SK-N-SH (cell line): Measurements from ENCODE around the gene METTL2B. TPM values are rescaled to one million over a fixed set of nuclear protein-coding genes. Genes with fewer than 3 reads are reported as not detected.
"Not testable (repeated sequence)": the region's sequence is repeated elsewhere in the genome, so short reads cannot be mapped to it uniquely, and the experiment has no call there.

Experiments used
- CTCF ChIA-PET: fragments of 300-600, 350-600 bp; formaldehyde crosslinking; extraction: SDS; loops from one replicate; lab custom pipeline; 2021; lab: Yijun Ruan, JAX
- POLR2A ChIA-PET: fragments of 350-600 bp; sonication (Branson Sonifier 250); formaldehyde crosslinking; extraction: SDS; loops from one replicate; lab custom pipeline; 2020; ENCODE audit warnings: antibody characterized with exemption, inconsistent platforms; lab: Yijun Ruan, JAX
- DNase-seq: peaks from one replicate; pipeline ENCODE4 v3.0.0; 2012
- H2AFZ ChIP-seq: fragments of 200-600 bp; sonication (generic); 2 replicates; pipeline ENCODE4 v1.8.1; 2016; ENCODE audit warnings: antibody characterized with exemption, mild to moderate bottlenecking, low read depth
- H3F3A ChIP-seq: fragments of 200-600 bp; sonication (generic); replicated peaks from 2 replicates; pipeline ENCODE3; 2016; ENCODE audit warnings: antibody characterized with exemption, mild to moderate bottlenecking; ENCODE audit not compliant: insufficient read depth
- H3K27ac ChIP-seq, 2 experiments: fragments of 200-500 bp in 1 of 2; fragments of 200-600 bp in 1 of 2; sonication (Bioruptor generic) in 1 of 2; sonication (generic), shearing (Covaris generic) in 1 of 2; 2 replicates each; pipeline versions ENCODE4 v1.5.1 to v1.6.1; 2014 to 2016; ENCODE audit warnings: low read depth in 2 of 2, inconsistent platforms in 1 of 2, low read length in 1 of 2, mild to moderate bottlenecking in 1 of 2, mixed read lengths in 1 of 2
- H3K27me3 ChIP-seq: fragments of 200-600 bp; sonication (generic), shearing (Covaris generic); 2 replicates; pipeline ENCODE4 v1.6.1; 2016; ENCODE audit warnings: mixed run types; ENCODE audit not compliant: insufficient read depth
- H3K36me3 ChIP-seq, 2 experiments: fragments of 200-500 bp in 1 of 2; fragments of 200-600 bp in 1 of 2; sonication (Bioruptor generic) in 1 of 2; sonication (generic) in 1 of 2; replicated peaks in 1 of 2; 2 replicates each; pipeline versions ENCODE3 to v1.5.1; 2014 to 2016; ENCODE audit warnings: low read length in 1 of 2, mild to moderate bottlenecking in 1 of 2; ENCODE audit not compliant: insufficient read depth in 2 of 2, control insufficient read depth in 1 of 2
- H3K4me1 ChIP-seq, 2 experiments: fragments of 200-500 bp in 1 of 2; fragments of 200-600 bp in 1 of 2; sonication (Bioruptor generic) in 1 of 2; sonication (generic), shearing (Covaris generic) in 1 of 2; 2 replicates each; pipeline versions ENCODE4 v1.5.1 to v1.6.1; 2014 to 2016; ENCODE audit warnings: low read depth in 1 of 2, low read length in 1 of 2, mixed run types in 1 of 2; ENCODE audit not compliant: insufficient read depth in 2 of 2, control insufficient read depth in 1 of 2
- H3K4me2 ChIP-seq: fragments of 200-600 bp; sonication (generic), shearing (Covaris generic); 2 replicates; pipeline ENCODE4 v1.6.1; 2017; ENCODE audit warnings: mixed run types
- H3K4me3 ChIP-seq, 2 experiments: fragments of 200-500 bp in 1 of 2; fragments of 200-600 bp in 1 of 2; sonication (Bioruptor generic) in 1 of 2; sonication (generic), shearing (Covaris generic) in 1 of 2; 2 replicates each; pipeline versions ENCODE4 v1.5.1 to v1.8.1; 2014 to 2016; ENCODE audit warnings: low read depth in 2 of 2, inconsistent platforms in 1 of 2, low read length in 1 of 2, mild to moderate bottlenecking in 1 of 2, mixed read lengths in 1 of 2, moderate library complexity in 1 of 2
- H3K79me2 ChIP-seq: fragments of 200-600 bp; sonication (generic); 2 replicates; pipeline ENCODE4 v1.8.1; 2017; ENCODE audit warnings: mild to moderate bottlenecking; ENCODE audit not compliant: insufficient read depth
- H3K9ac ChIP-seq: fragments of 200-600 bp; sonication (generic); 2 replicates; pipeline ENCODE4 v1.6.1; 2017; ENCODE audit warnings: mixed run types
- H3K9me2 ChIP-seq: fragments of 200-600 bp; sonication (generic); 2 replicates; pipeline ENCODE4 v1.6.1; 2017; ENCODE audit warnings: mixed run types
- H3K9me3 ChIP-seq: fragments of 200-600 bp; sonication (generic); 2 replicates; pipeline ENCODE4 v1.6.1; 2017; ENCODE audit warnings: mixed run types, mild to moderate bottlenecking, moderate library complexity
- H4K20me1 ChIP-seq: fragments of 200-600 bp; sonication (generic); 2 replicates; pipeline ENCODE4 v1.6.1; 2017; ENCODE audit warnings: mild to moderate bottlenecking, mixed run types; ENCODE audit not compliant: insufficient read depth
- CHD2 ChIP-seq: fragments of 150-350 bp; IDR thresholded peaks from 2 replicates; pipeline ENCODE4 v1.6.1; 2018; ENCODE audit warnings: low read length; ENCODE audit not compliant: partially characterized antibody
- JUND ChIP-seq: IDR thresholded peaks from 2 replicates; pipeline ENCODE4 v1.4.0; 2012
- MEF2A ChIP-seq: IDR thresholded peaks from 2 replicates; pipeline ENCODE4 v1.4.0; 2012; ENCODE audit warnings: low read depth, borderline replicate concordance
- TEAD4 ChIP-seq: IDR thresholded peaks from 2 replicates; pipeline ENCODE4 v1.4.0; 2012; ENCODE audit warnings: mild to moderate bottlenecking, borderline replicate concordance; ENCODE audit not compliant: insufficient read depth
- YY1 ChIP-seq: IDR thresholded peaks from 2 replicates; pipeline ENCODE4 v1.4.0; 2012; ENCODE audit warnings: low read depth, mild to moderate bottlenecking
- WGBS: methylation state at CpG from one replicate; pipeline ENCODE4 v1.1.6; 2017; ENCODE audit warnings: low lambda C conversion rate; 5-methylcytosine and 5-hydroxymethylcytosine counted together
- polyA plus RNA-seq, 3 experiments: library from polyadenylated mRNA; depleted of rRNA; stranded (reverse); fragments of >200 nt; gene quantifications; 2 replicates each; pipeline ENCODE4 v1.2.3, GENCODE V29; 2012

Gene METTL2B
- polyA plus RNA-seq, 1 of the 3 experiments (the other 2 are of a cell fraction) = 22.5 TPM

GRCh38 chr7:128479082-128479481, 2.5 kb downstream of the METTL2B start:
- H3K9me3 ChIP-seq, H3K27ac ChIP-seq, DNase-seq, H3K27me3 ChIP-seq, H3K9ac ChIP-seq, H3K4me3 ChIP-seq, H3K4me1 ChIP-seq, H2AFZ ChIP-seq, H3K9me2 ChIP-seq, H4K20me1 ChIP-seq, H3K4me2 ChIP-seq, POLR2A ChIA-PET: not testable (repeated sequence)
- Histone ChIP-seq H3K36me3 (peaks cover 26 to 40% of the 10 kb centered on the region in 2 experiments), H3F3A (peaks cover 20% of the 10 kb centered on the region), H3K79me2 (peaks cover 63% of the 10 kb centered on the region)
- WGBS = 91% methylated on average over 4 of the region's 4 CpGs
- CTCF ChIA-PET = interaction anchor here (1.2 to 5.9 kb wide), 2 partner anchors 53 to 401 kb away, joined by 6 to 49 read pairs; no protein-coding TSS in a partner anchor

GRCh38 chr7:128488134-128488533, 11.6 kb downstream of the METTL2B start:
- POLR2A ChIA-PET, H3K4me1 ChIP-seq, CTCF ChIA-PET, H3K9me2 ChIP-seq, H2AFZ ChIP-seq, H3K27me3 ChIP-seq, DNase-seq, H3K4me2 ChIP-seq, H3F3A ChIP-seq, H4K20me1 ChIP-seq, H3K27ac ChIP-seq, H3K9me3 ChIP-seq, H3K9ac ChIP-seq, H3K4me3 ChIP-seq: not testable (repeated sequence)
- peaks cover 6 to 39% of the 10 kb centered on the region in 2 experiments for H3K36me3 ChIP-seq
- peaks cover 20% of the 10 kb centered on the region; the same call in 1 of the 2 replicates for H3K79me2 ChIP-seq
- 98% methylated on average over 6 of the region's 6 CpGs for WGBS

- Histone ChIP-seq H4K20me1 (no peaks in the 10 kb centered on the region), H3K27me3 (no peaks in the 10 kb centered on the region), H3F3A (no peaks in the 10 kb centered on the region), H3K4me1 (no peaks in the 10 kb centered on the region), H3K9ac (no peak overlapping the region), H3K79me2 (no peaks in the 10 kb centered on the region), H3K9me2 (no peaks in the 10 kb centered on the region), H3K4me3 (no peak overlapping the region), H3K9me3 (no peaks in the 10 kb centered on the region), H2AFZ (no peak overlapping the region), H3K36me3 (peaks cover 10 to 22% of the 10 kb centered on the region in 2 experiments), H3K27ac (no peak overlapping the region)
- CTCF ChIA-PET = no interaction called here
- DNase-seq = no peak
- WGBS = 95% methylated on average over 9 of the region's 9 CpGs
- TF ChIP-seq TEAD4 (no peak), JUND (no peak), CHD2 (no peak), YY1 (no peak), MEF2A (no peak)
- TF ChIP-seq, all 33 proteins: peak for 0
- POLR2A ChIA-PET = no interaction called here
- no peak overlapping the region for H3K4me2 ChIP-seq
These were observed 20.9 kb downstream of the METTL2B start for GRCh38 chr7:128497405-128497804.

- CTCF ChIA-PET = interaction anchor here (1.6 kb wide), 1 partner anchor 378 kb away, joined by 3 read pairs; no protein-coding TSS in a partner anchor
- H2AFZ ChIP-seq, H3K9me3 ChIP-seq, H3K9me2 ChIP-seq, POLR2A ChIA-PET, H3K4me3 ChIP-seq, H3K79me2 ChIP-seq, H3F3A ChIP-seq, H3K4me1 ChIP-seq, H3K9ac ChIP-seq, DNase-seq, H4K20me1 ChIP-seq, H3K27ac ChIP-seq, H3K27me3 ChIP-seq, H3K4me2 ChIP-seq: not testable (repeated sequence)
- peaks cover 3 to 14% of the 10 kb centered on the region in 2 experiments for H3K36me3 ChIP-seq
- WGBS = 95% methylated on average over 2 of the region's 2 CpGs
These were observed 28.9 kb downstream of the METTL2B start for GRCh38 chr7:128505416-128505815.

- H3K4me3 ChIP-seq, H3K9me3 ChIP-seq, H3K9ac ChIP-seq, H4K20me1 ChIP-seq, H3K27ac ChIP-seq, H3F3A ChIP-seq, H3K27me3 ChIP-seq, H3K79me2 ChIP-seq, DNase-seq, H2AFZ ChIP-seq, H3K36me3 ChIP-seq, H3K4me1 ChIP-seq, POLR2A ChIA-PET, H3K9me2 ChIP-seq, H3K4me2 ChIP-seq: not testable (repeated sequence)
- 91% methylated on average over 3 of the region's 3 CpGs for WGBS
- CTCF ChIA-PET = interaction anchor here (1.6 kb wide), 1 partner anchor 377 kb away, joined by 3 read pairs; no protein-coding TSS in a partner anchor
These were observed 30.3 kb downstream of the METTL2B start for GRCh38 chr7:128506819-128507218.

GRCh38 chr7:128507321-128507993, 30.9 kb downstream of the METTL2B start:
- H3K36me3 ChIP-seq, H3K9me2 ChIP-seq, H2AFZ ChIP-seq, DNase-seq, POLR2A ChIA-PET, H3K4me3 ChIP-seq, H3K27ac ChIP-seq, H3K27me3 ChIP-seq, H3K79me2 ChIP-seq, H3K9ac ChIP-seq, H4K20me1 ChIP-seq, CTCF ChIA-PET, H3K9me3 ChIP-seq, H3K4me2 ChIP-seq, H3K4me1 ChIP-seq, H3F3A ChIP-seq: not testable (repeated sequence)
- WGBS = 76% methylated on average over 5 of the region's 5 CpGs
